NCI-H1105 (cell line): Measurements from ENCODE around the gene POLR3E.
A peak's percentile ranks its signal among the peaks of the same experiment; 100 is the strongest.

Experiments
- DNase-seq: peaks from one replicate; lab custom pipeline; 2025; lab: John Stamatoyannopoulos, UW

The POLR3E gene

DNA sequence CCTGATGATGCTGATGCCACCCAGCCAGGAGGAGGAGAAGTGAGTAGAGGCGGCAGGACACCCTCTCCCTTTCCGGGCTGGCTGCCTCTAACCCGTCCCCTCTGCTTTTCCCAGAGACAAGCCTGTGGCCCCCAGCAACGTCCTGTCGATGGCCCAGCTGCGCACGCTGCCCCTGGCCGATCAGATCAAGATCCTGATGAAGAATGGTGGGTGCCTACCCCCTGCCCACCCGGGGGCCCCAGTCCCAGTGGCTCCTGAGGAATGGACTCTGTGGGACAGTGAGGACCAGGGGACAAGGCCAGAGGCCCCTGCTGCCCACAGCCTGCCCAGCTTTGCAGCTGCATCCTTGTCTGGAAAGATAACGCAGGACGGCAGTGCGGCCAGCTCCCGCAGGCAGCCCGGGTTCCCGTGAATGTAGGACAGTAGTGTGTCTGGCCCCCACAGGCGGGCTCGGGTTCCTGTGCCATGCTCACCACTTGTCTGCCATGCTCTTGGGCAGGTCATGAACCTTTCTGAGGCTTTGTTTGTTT, 19.9 kb downstream of the POLR3E start:
- no peak for DNase-seq

DNA sequence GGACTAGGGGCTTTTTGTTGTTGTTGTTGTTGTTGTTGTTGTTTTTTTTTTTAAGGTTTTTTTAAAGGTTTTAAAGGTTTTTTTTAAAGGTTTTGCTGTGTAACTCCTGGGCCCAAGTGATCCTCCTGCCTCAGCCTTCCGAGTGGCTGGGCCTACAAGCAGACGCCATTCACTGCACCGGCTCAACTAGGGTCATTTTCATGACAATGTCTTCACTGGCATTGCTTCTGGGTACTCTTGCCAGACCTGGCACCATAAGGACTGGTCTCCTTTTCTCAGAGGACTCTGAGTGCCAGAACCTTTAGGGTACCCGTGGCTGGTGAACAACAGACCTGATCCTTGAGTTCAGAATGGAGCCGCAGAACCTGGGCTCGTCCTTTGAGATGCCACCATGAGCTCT, 20.4 kb downstream of the POLR3E start:
- no peak for DNase-seq

DNA sequence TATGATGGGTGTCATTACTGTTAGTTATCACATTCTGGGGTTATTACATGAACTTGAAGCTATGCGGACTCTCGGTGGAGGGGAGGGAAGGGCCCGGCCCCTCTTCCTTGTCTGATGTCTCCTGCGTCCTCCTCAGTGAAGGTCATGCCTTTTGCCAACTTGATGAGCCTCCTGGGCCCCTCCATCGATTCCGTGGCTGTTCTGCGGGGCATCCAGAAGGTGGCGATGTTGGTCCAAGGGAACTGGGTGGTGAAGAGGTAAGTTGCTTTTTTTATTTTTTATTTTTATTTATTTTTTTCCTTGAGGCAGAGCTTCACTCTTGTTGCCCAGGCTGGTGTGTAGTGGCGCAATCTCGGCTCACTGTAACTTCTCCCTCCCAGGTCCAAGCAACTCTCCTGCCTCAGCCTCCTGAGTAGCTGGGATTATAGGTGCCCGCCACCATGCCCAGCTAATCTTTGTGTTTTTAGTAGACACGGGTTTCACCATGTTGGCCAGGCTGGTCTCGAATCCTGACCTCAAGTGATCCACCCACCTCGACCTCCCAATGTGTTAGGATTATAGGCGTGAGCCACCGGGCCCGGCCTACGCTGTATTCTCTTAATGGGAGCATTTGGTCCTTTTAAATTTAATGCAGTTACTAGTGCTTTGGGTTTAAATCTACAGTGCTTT, 21.6 kb downstream of the POLR3E start:
- no peak for DNase-seq

DNA sequence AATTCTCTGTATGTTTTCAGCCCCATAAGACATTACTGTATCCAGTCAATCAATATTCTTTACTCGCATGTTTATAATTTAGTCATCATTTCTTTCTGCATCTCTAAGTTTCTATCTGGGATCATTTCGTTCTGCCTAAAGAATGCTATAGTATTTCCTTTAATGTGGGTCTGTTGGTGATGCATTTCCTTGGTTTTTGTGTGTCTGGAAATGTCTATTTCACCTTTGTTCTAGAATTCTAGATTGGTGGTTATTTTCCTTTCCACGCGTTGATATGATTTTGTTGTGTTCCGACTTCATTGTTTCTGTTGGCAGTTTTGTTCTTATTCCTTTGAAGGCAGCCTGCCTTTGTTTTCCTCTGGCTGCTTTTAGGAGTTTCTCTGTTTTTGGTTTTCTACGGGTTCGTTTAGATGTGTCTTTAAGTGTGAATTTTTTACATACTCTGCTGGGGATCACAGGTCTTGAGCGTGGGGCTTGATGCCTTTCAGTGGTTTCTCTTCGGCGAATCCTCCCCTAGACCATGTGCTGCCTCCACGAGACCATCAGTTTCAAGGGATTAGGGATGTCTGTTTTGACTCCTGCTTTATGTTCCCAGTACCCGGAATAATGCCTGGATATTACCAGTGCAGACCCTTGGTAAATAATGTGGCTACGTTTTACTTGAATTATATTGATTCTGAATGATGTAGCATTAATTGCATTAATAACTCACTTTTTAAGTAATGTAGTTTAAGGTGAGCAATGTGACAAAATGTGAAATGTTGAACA, 23.5 kb downstream of the POLR3E start:
- no peak for DNase-seq

DNA sequence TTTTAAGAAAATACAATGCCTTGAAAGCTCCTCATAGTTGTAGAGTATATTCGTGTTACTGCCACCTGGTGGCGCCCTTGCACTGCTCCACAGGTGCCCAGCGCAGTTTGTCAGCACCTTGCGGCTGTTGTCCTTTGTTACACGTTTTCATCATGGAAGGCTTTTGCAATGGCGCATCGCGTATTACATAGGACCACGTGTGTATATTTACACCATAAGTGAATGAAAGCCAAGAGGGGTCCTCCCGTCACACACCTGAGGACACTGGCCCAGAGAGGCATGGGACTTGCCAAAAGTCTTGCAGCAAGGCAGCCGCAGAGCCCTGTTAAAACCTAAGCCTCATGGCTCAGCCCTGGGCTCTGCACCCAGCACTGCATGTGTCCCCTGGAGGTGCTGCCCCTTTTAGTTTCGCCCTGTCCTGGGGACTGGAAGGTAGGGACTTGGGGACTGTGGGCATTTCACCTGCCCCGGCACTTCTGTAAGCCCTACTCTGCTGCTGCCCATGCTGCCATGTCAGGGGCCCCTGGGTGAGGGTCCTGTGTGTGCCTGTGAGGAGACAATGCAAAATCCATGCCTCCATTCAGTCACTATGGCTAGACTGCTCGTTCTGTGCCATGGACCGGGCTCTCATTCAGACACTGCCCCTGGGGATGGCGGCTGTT, 24.3 kb downstream of the POLR3E start:
- peak; percentile 34 for DNase-seq

DNA sequence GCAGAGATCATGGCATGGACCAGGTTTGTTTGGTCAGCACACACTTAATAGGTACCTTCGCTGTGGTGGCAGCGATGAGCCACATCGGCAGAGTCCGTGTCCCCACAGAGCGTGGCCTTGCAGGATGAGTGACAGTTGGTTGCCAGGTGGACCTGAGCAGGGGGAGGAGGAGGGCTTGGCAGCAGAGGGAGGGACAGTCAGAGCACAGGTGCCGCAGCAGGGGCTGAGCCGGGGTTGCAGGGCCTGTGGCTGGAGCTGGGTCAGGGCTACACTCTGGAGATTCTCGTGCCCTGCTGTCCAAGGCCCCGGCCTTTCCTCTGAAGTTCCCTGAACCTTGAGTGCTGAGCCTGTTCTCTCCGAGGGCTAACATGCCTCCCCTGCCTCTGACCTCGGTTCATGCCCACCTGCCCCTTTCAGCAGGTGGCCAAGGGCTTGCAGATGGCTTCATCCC, 24.8 kb downstream of the POLR3E start:
- DNase-seq = no peak

DNA sequence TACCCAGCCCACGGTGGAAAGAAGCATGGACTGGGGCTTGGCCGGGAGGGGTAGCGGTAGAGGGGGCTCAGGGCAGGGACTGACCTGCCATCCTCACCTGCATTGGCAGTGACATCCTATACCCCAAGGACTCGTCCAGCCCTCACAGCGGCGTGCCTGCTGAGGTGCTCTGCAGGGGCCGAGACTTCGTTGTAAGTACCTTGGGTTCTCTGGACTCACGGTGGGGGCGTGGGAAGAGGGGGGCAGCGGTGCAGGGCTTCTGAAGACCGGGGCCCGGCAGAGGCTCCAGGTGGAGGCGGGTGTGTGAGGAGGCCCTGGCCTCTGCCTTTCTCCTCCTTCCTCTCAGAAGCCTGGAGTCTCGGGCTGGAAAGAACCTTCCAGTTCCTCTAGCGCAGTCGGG, 25.5 kb downstream of the POLR3E start:
- no peak for DNase-seq

DNA sequence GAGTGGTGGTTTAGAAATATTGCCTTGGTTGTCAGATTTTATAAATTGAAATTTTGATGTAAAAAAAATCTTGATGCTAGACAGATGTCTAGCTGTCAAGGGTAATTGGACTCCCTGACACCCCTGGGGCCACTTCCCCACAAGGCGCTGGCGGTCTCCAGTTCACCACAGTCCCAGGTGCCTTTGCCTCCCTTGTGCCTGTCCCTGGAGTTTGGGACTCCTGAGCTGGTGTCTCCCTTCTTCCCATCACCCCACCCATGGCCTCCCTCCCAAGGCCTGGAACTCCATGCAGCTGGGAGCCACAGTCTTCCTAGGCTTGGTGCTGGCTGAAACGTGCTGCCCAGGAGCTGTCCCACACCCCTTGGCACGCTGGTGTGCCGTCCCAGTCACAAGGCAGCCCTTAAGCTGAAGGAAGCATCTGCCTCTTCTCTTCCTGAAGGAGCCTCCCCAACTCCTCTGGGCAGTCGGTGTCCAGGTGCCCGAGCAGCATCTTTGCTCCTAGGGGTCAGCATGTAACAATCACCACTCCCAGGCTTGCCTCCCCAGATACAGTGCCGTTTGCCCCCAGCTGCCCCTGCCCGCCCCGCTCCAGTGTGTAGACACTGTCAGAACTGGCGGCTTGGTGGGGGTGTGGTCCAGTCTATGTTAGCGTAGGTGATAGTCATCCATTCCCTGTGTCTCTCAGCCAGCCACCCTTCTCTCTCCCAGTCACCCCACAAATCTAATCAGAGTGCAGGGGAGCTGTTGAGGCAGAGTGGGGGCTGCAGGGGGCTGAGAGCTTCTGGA, 26.2 kb downstream of the POLR3E start:
- no peak for DNase-seq

DNA sequence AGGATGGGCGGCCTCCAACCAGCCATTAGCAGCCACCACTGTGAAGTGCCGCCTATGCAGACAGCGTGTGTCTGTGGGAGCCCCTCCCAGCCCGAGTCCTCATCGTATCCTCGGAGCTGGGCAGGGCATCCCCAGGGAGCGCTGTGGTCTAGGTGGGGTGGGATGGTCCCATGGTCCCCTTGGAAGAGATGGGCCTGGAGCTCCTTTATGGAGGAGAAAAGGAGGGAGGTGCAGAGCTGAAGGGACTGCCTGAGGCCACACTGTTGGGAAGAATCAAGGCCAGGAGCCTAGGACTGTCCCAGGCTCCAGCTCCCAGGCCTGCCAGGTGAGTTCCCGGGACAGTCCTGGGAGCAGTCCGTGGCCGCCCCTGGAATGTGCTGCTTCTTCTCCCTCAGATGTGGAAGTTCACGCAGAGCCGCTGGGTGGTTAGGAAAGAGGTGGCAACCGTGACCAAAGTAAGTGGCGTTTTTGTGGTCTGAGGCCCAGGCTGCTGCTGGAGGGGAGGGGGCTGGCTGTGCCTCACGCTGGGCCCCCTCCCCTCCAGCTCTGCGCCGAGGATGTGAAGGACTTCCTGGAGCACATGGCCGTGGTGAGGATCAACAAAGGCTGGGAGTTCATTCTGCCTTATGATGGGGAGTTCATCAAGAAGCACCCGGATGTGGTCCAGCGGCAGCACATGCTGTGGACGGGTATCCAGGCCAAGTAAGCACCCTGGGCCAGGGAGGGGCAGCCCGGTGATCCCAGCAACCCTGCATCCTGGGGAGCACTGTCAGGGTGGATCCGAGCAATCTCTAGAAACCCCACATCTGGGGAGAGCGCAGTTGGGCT, 27.0 kb downstream of the POLR3E start:
- DNase-seq = no peak

DNA sequence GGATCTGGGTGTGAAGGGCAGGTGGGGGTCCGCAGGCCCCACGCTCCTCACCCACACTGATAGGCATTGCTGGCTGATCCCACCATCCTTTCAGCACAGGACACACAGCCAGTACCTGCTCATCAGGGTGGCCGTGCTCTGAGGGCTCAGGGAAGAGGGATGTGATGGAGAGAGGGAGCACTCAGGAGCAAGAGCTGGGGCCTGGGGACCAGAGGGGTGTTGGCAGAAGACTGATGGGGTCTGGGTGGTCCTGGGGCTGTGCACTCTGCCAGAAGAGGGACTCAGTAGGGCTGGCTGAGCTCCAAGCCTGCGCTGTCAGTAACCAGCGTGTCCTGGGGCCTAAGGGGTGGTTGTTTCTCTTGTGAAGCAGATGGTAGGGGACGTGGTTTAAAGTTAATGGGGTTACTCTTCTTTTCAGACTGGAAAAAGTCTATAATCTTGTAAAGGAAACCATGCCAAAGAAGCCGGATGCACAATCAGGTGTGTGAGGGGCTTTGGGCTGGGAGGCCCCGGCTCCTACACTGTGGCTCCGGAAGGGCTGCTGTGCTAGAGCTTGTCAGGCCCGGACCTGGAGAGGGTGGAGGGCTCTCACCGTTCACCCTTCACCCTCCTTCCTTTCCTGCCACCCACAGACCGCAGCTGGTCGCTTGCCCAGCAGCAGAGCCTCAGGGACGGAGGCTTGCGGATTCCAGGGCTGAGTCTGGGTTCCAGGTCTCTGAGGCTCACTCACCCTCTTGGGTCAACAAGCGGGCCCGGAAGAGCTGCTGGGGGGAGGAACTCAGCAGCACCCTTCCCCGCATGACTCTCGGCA, 27.8 kb downstream of the POLR3E start:
- DNase-seq = no peak

DNA sequence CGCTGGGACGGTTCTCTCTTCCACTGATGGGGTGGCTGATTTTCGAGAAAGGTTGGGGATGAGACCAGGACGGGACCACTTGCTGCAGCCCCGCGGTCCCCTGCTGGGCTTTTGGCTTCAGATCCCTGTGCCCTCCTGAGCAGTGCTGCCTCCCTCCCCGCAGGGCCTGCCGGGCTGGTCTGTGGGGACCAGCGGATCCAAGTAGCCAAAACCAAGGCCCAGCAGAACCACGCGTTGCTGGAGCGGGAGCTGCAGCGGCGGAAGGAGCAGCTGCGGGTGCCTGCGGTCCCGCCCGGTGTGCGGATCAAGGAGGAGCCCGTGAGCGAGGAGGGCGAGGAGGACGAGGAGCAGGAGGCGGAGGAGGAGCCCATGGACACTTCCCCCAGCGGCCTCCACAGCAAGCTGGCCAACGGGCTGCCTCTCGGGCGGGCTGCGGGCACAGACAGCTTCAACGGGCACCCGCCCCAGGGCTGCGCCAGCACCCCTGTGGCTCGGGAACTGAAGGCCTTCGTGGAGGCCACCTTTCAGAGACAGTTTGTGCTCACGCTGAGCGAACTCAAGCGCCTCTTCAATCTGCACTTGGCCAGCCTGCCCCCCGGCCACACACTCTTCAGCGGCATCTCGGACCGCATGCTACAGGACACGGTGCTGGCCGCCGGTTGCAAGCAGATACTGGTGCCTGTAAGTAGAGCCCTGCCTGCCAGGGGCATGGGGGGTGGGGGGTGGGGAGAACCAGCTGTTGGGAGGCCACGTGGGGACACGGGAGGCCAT, 28.6 kb downstream of the POLR3E start:
- DNase-seq = no peak

DNA sequence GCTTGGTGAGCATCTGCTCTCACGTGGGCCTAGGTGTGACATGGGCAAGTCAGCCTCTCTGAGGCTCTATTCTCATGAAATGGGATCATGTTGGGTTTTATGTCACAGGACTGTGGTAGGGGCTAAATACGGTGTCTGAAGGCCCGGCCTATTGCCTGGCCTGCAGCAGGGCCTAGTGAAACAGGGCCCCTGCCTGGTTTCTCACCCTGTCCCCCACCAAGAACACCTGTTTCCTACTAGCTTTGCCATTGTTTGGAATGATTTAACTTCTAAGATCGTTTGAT, 29.1 kb downstream of the POLR3E start:
- DNase-seq = no peak

DNA sequence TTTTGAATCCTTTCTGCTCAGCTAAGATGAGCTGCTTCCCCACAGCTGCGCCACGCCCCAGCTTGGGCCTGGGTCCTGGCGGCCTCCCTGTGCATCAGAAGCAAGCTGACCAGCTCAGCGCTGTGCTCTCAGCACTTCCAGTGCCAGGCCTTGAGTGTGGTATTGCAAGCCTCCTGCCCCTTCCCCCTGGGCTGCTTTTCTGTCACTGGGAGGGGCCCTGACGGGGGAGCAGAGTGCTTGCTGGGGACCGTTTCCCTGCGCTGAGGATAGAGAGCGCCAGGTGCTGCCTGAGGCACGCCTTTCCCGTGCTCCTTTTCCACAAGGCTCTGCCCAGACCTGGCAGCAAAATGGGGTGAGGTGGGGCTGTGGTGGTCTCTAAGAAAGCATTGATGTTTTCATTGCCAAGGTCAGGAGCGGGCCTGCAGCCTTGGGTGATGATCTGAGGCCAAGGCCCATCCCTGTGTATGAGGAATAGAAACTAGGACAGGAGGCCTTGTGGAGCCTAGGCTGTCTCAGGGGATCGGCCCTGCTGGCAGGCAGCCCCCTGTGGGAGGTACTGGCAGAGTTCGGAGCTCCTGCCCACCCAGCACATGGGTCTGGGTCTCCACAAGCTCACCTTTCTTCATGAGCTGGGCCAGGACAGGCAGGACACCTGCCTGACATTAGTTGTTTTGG, 29.7 kb downstream of the POLR3E start:
- DNase-seq = no peak

DNA sequence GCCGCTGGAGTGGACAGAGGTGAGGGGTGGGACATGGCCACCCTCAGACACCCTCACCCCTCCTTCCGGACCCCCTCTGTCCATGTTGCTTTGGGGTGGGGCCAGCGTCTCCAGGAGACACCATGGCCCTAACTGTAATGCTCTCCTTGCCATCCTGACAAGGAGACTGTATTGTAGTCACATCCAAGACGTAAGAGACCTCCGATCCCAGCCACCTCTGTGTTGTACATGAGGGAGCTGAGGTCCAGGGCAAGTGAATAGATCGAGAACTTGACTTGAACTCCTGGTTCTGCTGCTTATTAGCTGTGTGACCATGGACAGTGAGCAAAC, 30.2 kb downstream of the POLR3E start:
- DNase-seq = no peak

DNA sequence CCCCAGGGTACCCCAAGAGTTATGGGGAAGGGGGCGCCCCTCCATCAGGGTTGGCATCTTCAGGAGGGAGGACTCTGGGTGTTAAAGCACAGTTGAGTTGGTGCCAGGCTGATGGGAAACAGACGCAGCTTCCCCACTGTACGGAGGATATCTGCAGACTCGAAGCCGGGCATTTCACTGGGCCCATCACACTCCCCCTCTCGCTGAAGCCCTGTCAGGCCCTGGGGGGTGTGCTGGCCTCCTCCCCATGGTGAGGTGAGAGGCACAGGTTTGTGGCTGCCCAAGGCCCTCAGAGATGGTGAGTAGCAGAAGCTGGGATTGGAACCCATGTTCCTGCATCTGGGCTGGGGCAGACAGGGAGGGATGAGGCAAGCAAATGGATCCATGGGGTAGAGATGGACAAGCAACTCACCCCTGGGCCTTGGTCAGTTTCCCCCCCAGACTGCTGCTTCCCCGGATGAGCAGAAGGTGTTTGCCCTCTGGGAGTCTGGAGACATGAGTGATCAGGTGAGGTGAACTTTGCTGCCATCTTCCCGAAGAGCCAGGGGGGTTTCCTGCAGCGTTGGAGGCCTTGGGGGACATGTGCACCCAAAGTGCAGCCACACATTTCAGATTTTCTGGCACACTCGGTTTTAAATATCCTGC, 31.0 kb downstream of the POLR3E start:
- no peak for DNase-seq

DNA sequence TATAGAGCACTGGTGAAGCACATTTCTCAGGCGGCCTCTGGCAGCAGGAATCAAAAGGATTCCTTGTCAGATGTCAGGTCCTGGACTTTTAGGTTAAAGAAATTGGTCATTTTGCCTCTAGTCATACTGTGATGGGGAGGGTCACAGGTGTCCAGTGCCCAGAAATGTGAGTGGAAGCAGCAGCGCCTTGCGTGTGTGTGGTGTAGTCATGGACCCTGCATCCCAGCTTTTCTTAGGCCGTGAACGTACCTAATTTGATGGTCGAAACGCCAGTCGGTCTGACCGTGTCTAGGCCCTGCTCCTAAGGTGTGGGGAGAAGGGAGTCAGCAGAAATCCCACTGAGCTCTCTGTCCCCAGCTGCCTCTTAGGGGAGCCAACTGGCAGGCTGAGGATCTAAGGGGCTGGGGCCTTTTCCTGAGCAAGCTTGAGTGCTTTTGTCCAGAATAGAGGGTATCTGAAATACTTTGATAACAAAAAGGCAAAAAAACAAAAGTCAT, 32.0 kb downstream of the POLR3E start:
- no peak for DNase-seq

DNA sequence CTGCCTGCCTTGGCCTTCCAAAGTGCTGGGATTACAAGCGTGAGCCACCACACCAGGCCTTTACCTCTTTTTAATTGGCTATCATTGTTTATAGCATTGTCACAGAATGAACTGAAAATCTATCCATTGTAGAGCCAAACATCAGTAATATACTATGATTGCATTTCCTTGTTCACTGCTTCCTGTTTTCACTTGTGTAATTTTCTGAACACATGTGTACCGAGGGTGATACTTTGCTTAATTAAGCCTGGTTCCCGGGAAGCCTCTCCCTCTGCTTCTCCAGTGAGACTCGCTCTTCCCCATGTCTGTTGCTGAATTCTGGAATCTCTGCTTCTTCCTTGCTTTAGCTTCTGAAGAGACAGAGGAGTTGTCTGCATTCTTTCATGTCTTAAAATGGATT, 33.1 kb downstream of the POLR3E start:
- no peak for DNase-seq

DNA sequence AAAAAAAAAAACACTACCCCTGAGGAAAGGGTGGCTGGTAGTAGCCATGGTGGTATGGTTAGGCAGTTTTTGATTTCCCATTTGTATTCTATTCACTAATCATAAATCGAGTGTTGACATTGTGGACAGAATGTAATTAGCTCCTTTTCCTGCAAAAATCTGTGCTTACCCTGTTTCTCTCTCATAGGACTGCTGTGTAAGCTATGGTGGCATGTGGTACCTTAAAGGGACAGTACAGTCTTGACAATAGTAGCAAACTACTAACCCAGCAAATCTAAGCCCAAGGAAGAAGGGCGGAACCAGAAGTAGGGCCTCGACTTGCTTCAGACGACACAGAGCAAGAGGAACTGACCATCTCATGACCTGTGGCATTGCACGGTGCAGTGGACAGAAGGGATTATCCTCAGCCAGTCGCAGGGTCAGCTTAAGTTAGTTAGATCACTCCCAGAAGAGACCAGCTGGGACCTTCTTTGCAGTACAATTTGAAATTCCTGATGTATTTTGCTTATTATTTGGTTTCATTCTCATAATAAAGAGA, 36.3 kb downstream of the POLR3E start:
- DNase-seq = no peak
